Left lung (tissue), 10 donors: ENCODE data around the gene USP5. TPM values are rescaled to one million over a fixed set of nuclear protein-coding genes. Genes with fewer than 3 reads are reported as not detected.

Experiments used
- ATAC-seq: fragments of 200-7000 bp; cut with Tn5 transposase; one replicate; pipeline ENCODE4 v1.9.1; 2020; ENCODE audit warnings: moderate library complexity
- DNase-seq, 4 donors: peaks; one replicate each; pipeline ENCODE4 v3.0.0-alpha.2; 2013 to 2020
- H3K27ac ChIP-seq, 2 donors: fragments of 200-600 bp; sonication (generic) in 1 of 2; one replicate each; pipeline versions ENCODE4 v1.5.0 to v1.8.0; 2020 to 2021
- H3K27me3 ChIP-seq, 2 donors: fragments of 200-600 bp; sonication (generic) in 1 of 2; one replicate each; pipeline versions ENCODE4 v1.5.0 to v1.8.0; 2020 to 2021
- H3K36me3 ChIP-seq, 2 donors: fragments of 200-600 bp; sonication (generic) in 1 of 2; one replicate each; pipeline versions ENCODE4 v1.5.0 to v1.8.0; 2020 to 2021
- H3K4me1 ChIP-seq, 2 donors: fragments of 200-600 bp; one replicate each; pipeline ENCODE4 v1.8.0; 2021
- H3K4me3 ChIP-seq, 2 donors: fragments of 200-600 bp; sonication (generic) in 1 of 2; one replicate each; pipeline versions ENCODE4 v1.5.0 to v1.8.0; 2020 to 2021; ENCODE audit warnings: mild to moderate bottlenecking in 1 of 2
- H3K9me3 ChIP-seq, 2 donors: fragments of 200-600 bp; sonication (generic) in 1 of 2; one replicate each; pipeline versions ENCODE4 v1.5.0 to v1.8.0; 2020 to 2021
- intact Hi-C, 2 donors: fragments of 100-400 bp; cut with DNase I; formaldehyde crosslinking; loops; one replicate each; pipeline versions ENCODE4 v1.11.2 to v1.14.2; 2022
- polyA plus RNA-seq, 6 donors: library from polyadenylated mRNA; unstranded; fragments of 120-200 nt; gene quantifications; one replicate each; pipeline ENCODE4 v1.2.1, GENCODE V29; 2013; ENCODE audit not compliant: insufficient read length in 6 of 6
- total RNA-seq, 2 donors: library from RNA; stranded (reverse); fragmentation: NEBNext Ultra II Directional; extraction: Animal tissue kit (Norgen Biotek cat#: 25700); gene quantifications; one replicate each; pipeline ENCODE4 v1.2.1, GENCODE V29; 2021
- TF ChIP-seq, protein P1 (sequence below), 2 donors: fragments of 200-600 bp; sonication (generic) in 1 of 2; IDR thresholded peaks; one replicate each; pipeline versions ENCODE4 v1.5.0 to v1.8.0; 2021; ENCODE audit warnings: antibody characterized with exemption in 2 of 2
- donor health status: DM: no; HTN: yes; CAD: no.
- donor health status: DM: no; HTN: no; CAD: no.

The USP5 gene
- total and polyA plus RNA-seq, 8 donors = 50.8 to 90.2 (median 59.7) TPM

DNA sequence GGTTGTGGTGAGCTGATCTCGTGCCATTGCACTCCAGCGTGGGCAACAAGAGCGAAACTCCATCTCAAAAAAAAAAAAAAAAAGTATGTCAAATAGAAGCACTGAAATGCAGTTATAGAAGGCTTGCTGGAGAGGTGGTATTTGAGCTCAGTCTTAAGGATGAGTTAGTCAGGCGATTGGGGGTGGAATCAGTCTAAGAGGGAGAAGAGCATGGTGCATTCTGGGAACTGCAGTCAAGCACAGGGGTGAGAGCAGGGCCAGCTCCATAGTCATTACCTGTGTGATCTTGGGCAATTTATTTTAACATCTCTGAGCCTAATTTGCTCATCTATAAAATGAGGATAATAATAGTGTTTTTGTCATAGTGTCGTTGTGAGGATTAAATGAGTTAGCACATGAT lies 17.1 kb upstream of the USP5 start:
- H3K27me3 ChIP-seq = peaks cover 0 to 9% of the 10 kb centered on the region in 2 donors
- peaks cover 0 to under 1% of the 10 kb centered on the region in 2 donors for H3K4me1 ChIP-seq
- intact Hi-C loops = no loop called here
- H3K36me3 ChIP-seq = no peaks in the 10 kb centered on the region
- DNase-seq (no peak), ATAC-seq (no peak)
- no peak overlapping the region for H3K4me3 ChIP-seq
- TF ChIP-seq, protein P1, sequence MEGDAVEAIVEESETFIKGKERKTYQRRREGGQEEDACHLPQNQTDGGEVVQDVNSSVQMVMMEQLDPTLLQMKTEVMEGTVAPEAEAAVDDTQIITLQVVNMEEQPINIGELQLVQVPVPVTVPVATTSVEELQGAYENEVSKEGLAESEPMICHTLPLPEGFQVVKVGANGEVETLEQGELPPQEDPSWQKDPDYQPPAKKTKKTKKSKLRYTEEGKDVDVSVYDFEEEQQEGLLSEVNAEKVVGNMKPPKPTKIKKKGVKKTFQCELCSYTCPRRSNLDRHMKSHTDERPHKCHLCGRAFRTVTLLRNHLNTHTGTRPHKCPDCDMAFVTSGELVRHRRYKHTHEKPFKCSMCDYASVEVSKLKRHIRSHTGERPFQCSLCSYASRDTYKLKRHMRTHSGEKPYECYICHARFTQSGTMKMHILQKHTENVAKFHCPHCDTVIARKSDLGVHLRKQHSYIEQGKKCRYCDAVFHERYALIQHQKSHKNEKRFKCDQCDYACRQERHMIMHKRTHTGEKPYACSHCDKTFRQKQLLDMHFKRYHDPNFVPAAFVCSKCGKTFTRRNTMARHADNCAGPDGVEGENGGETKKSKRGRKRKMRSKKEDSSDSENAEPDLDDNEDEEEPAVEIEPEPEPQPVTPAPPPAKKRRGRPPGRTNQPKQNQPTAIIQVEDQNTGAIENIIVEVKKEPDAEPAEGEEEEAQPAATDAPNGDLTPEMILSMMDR (IDR thresholded peaks at IDR 0.05) = no peak
- H3K9me3 ChIP-seq = no peaks in the 10 kb centered on the region
- H3K27ac ChIP-seq = no peak overlapping the region

DNA sequence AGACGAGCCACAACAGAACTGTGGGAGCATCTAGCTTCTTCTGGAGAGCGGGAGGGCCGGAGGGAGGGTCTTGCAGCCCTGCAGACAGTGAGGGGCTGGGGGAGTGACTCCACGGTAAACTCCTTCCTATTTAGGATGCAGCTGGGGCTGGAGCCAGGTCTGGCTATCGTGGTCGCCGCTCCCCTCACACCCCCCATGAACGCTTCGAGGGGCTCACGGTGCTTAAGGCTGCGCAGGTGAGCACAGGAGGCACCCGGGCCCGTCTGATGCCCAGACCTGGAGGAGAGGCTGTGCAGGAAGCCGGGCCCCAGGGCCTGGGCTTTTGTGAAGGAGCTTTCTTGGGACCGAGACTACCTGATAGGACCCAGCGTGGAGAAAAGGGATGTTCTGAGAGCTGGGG lies 15.1 kb upstream of the USP5 start:
- Histone ChIP-seq H3K36me3 (no peaks in the 10 kb centered on the region), H3K4me3 (no peak overlapping the region), H3K9me3 (no peaks in the 10 kb centered on the region), H3K27me3 (no peaks in the 10 kb centered on the region), H3K27ac (no peak overlapping the region), H3K4me1 (no peaks in the 10 kb centered on the region)
- TF ChIP-seq, protein P1 (IDR thresholded peaks at IDR 0.05) = no peak
- no peak for ATAC-seq
- intact Hi-C loops = no loop called here
- no peak for DNase-seq

DNA sequence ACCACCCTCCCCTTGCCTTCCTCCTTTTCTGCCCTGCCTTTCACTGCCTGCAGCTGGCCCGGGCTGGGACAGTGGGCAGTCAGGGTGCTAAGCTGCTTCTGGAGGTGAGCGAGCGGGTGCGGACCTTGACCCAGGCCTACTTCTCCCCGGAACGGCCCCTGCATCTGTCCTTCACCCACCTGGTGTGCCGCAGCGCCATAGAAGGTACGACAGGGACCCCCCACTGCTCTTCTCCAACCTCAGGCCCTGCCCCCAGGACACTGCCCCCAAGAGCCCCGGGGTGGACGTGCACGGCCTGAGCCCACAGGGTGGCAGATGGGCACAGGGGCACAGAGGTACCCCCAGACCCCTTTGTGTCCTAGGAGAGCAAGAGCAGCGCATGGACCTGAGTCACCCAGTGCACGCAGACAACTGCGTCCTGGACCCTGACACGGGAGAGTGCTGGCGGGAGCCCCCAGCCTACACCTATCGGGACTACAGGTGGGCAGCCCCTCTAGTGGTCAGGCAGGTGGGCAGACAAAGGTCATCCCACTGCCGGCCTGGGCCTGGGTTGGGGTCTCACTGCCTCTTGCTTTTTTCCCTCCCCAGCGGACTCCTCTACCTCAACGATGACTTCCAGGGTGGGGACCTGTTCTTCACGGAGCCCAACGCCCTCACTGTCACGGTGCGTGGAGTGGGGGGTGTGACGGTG lies 14.4 kb upstream of the USP5 start:
- Histone ChIP-seq H3K9me3 (no peaks in the 10 kb centered on the region), H3K4me1 (no peaks in the 10 kb centered on the region), H3K27me3 (no peaks in the 10 kb centered on the region), H3K36me3 (no peaks in the 10 kb centered on the region), H3K27ac (no peak overlapping the region), H3K4me3 (no peak overlapping the region)
- no peak for ATAC-seq
- intact Hi-C loops = no loop called here
- DNase-seq = no peak
- TF ChIP-seq, protein P1 (IDR thresholded peaks at IDR 0.05) = no peak

DNA sequence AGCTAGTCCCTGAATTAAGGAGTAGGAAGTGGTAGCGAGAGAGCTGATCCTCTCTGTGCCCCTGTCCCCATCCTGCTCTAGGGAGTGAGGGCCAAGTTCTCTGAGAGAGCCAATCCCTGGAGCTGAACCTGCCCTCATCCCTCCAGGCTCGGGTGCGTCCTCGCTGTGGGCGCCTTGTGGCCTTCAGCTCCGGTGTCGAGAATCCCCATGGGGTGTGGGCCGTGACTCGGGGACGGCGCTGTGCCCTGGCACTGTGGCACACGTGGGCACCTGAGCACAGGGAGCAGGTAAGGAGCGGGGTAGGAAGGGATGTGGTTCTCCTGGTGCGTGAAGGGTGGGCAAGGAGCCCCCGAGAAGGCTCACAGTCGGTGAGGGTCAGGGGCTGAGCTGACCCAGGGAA lies 13.1 kb upstream of the USP5 start:
- H3K36me3 ChIP-seq = no peaks in the 10 kb centered on the region
- TF ChIP-seq, protein P1 (IDR thresholded peaks at IDR 0.05) = no peak
- ATAC-seq = no peak
- no peak for DNase-seq
- no peak overlapping the region for H3K27ac ChIP-seq
- no peak overlapping the region for H3K4me3 ChIP-seq
- H3K9me3 ChIP-seq = no peaks in the 10 kb centered on the region
- H3K27me3 ChIP-seq = no peaks in the 10 kb centered on the region
- intact Hi-C loops = no loop called here
- H3K4me1 ChIP-seq = no peaks in the 10 kb centered on the region

DNA sequence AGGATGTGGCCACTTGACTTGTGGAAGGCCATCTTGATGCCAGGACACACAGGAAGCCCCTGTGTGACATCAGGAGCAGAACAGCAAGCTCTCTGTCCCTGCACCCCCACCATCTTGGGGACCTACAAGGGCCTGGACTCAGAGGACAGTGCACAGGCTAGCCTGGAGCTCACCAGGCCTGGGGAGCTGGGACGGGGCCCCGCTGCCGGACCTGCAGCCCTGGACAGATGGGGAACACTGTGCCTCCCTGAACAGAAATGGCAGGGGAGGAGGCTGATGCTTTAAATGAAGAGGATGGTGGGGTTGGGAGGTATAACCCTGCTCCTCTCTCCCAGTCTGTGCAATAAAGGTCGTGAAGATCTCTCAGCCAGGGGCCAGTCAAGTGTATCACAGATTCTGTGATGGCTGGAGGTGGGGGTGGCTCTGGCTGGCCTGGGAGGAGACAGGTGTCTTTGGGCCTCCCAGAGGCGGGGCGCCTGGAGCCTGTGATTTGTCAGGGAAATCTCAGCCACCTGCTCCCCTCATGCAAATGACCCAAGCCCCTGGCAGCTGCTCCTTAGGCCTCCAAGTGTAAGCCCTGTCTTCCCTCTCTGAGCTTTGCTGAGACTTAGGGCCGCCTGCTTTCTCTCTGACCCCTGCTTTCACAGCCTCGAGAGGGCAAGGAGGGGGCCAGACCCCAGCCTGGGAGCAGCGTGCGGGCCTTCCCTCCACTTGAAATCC lies 12.3 kb upstream of the USP5 start:
- TF ChIP-seq, protein P1 (IDR thresholded peaks at IDR 0.05) = no peak
- no peaks in the 10 kb centered on the region for H3K9me3 ChIP-seq
- no peaks in the 10 kb centered on the region for H3K4me1 ChIP-seq
- no peaks in the 10 kb centered on the region for H3K36me3 ChIP-seq
- no peak for ATAC-seq
- H3K27me3 ChIP-seq = no peaks in the 10 kb centered on the region
- H3K4me3 ChIP-seq = no peak overlapping the region
- H3K27ac ChIP-seq = no peak overlapping the region
- DNase-seq = no peak
- intact Hi-C loops = no loop called here
